ENCODE data around the gene AMMECR1L.

DNA sequence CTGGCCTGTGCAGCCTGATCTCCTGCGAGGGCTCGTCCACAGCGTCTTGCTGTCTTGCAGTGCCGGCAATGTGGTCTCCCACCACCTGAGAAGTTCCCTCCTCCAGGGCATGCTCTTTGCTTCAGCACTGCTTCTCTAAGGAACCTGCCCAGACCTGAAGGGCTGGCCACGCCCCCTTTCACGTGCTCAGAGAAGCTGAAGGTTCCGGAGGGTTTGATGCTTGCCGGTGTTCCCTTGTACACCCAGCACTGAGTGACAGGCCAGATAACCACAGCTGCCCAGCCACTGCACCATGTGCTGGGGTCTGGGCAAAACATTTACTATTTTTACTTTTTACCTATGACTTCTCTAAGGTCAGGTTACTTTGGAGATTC lies 26.1 kb downstream of the AMMECR1L start:
- TF ChIP-seq CTCF (IDR thresholded peaks at IDR 0.05 in 4 of 5, conservative IDR thresholded peaks at IDR 0.05 in 1 of 5) = no peak
- no peak for TF ChIP-seq POLR2A (IDR thresholded peaks at IDR 0.05)
